HEK293 (cell line): ENCODE measurements around the gene MTHFD1L.

Experiments
- CTCF ChIA-PET: fragments of 350-600 bp; formaldehyde crosslinking; extraction: SDS; loops from one replicate; lab custom pipeline; 2021; ENCODE audit warnings: antibody characterized with exemption; lab: Yijun Ruan, JAX
- POLR2A ChIA-PET: fragments of 300-600 bp; formaldehyde crosslinking; extraction: SDS; loops from one replicate; lab custom pipeline; 2020; ENCODE audit warnings: antibody characterized with exemption, inconsistent platforms; lab: Yijun Ruan, JAX
- H3K27ac ChIP-seq: fragments of 200-500 bp; sonication (Bioruptor generic); 2 replicates; pipeline ENCODE4 v1.5.1; 2014; ENCODE audit warnings: low read depth, low read length, control low read depth, inconsistent platforms; ENCODE audit errors: extremely low read depth
- H3K36me3 ChIP-seq, 2 experiments: fragments of 200-500 bp in 1 of 2; sonication (Bioruptor generic) in 1 of 2; 1 replicate in 1 of 2; 2 replicates in 1 of 2; pipeline ENCODE4 v1.5.1; 2014 to 2017; ENCODE audit warnings: inconsistent platforms in 2 of 2, low read length in 2 of 2; ENCODE audit not compliant: control insufficient read depth in 2 of 2, insufficient read depth in 1 of 2
- H3K4me1 ChIP-seq: fragments of 200-500 bp; sonication (Bioruptor generic); 2 replicates; pipeline ENCODE4 v1.5.1; 2014; ENCODE audit warnings: mild to moderate bottlenecking, low read length, inconsistent platforms; ENCODE audit not compliant: control insufficient read depth, insufficient read depth
- H3K4me3 ChIP-seq: 2 replicates; pipeline ENCODE4 v1.5.1; 2011; ENCODE audit warnings: low read depth, mild to moderate bottlenecking, control low read depth, low read length, moderate library complexity
- H3K9me3 ChIP-seq: fragments of 200-500 bp; sonication (Bioruptor generic); 2 replicates; pipeline ENCODE4 v1.5.1; 2014; ENCODE audit warnings: low read depth, low read length, inconsistent platforms; ENCODE audit not compliant: control insufficient read depth, insufficient read depth
- KLF1 ChIP-seq: fragments of 450-650 bp; formaldehyde crosslinking; IDR thresholded peaks from 2 replicates; pipeline ENCODE4 v1.5.1; 2016; ENCODE audit warnings: missing biosample characterization, missing genetic modification characterization
- KLF10 ChIP-seq: fragments of 450-650 bp; IDR thresholded peaks from 2 replicates; pipeline ENCODE4 v1.5.1; 2018; ENCODE audit warnings: missing biosample characterization, mild to moderate bottlenecking, missing genetic modification characterization
- KLF7 ChIP-seq: fragments of 450-650 bp; formaldehyde crosslinking; IDR thresholded peaks from 2 replicates; pipeline ENCODE4 v1.5.1; 2016; ENCODE audit warnings: missing biosample characterization, missing genetic modification characterization, borderline replicate concordance
- TCF7L2 ChIP-seq: IDR thresholded peaks from 2 replicates; pipeline ENCODE4 v1.6.1; 2011; ENCODE audit warnings: low read depth, mild to moderate bottlenecking, inconsistent platforms, low read length, moderate library complexity, borderline replicate concordance
- WT1 ChIP-seq: fragments of 450-650 bp; formaldehyde crosslinking; IDR thresholded peaks from 2 replicates; pipeline ENCODE4 v1.5.1; 2016; ENCODE audit warnings: missing biosample characterization, missing genetic modification characterization
- ZBTB44 ChIP-seq: fragments of 450-650 bp; IDR thresholded peaks from 2 replicates; pipeline ENCODE4 v1.5.1; 2018; ENCODE audit warnings: missing biosample characterization, mild to moderate bottlenecking, missing genetic modification characterization
- ZNF223 ChIP-seq: fragments of 450-650 bp; formaldehyde crosslinking; IDR thresholded peaks from 2 replicates; pipeline ENCODE4 v1.5.1; 2016; ENCODE audit warnings: missing biosample characterization, missing genetic modification characterization
- ZNF362 ChIP-seq: fragments of 450-650 bp; formaldehyde crosslinking; IDR thresholded peaks from 2 replicates; pipeline ENCODE4 v1.5.1; 2016; ENCODE audit warnings: missing biosample characterization, missing genetic modification characterization
- ZNF394 ChIP-seq: fragments of 450-650 bp; formaldehyde crosslinking; IDR thresholded peaks from 2 replicates; pipeline ENCODE4 v1.5.1; 2016; ENCODE audit warnings: missing biosample characterization, missing genetic modification characterization, mild to moderate bottlenecking, moderate library complexity, borderline replicate concordance
- ZNF404 ChIP-seq: fragments of 450-650 bp; formaldehyde crosslinking; IDR thresholded peaks from 2 replicates; pipeline ENCODE4 v1.5.1; 2017; ENCODE audit warnings: missing biosample characterization, missing genetic modification characterization
- ZNF548 ChIP-seq: fragments of 450-650 bp; formaldehyde crosslinking; IDR thresholded peaks from 2 replicates; pipeline ENCODE4 v1.5.1; 2016; ENCODE audit warnings: missing biosample characterization, missing genetic modification characterization
- ZNF596 ChIP-seq: fragments of 450-650 bp; IDR thresholded peaks from 2 replicates; pipeline ENCODE4 v1.5.0; 2018; ENCODE audit warnings: missing biosample characterization, mild to moderate bottlenecking, missing genetic modification characterization, moderate library complexity
- ZNF629 ChIP-seq: fragments of 450-650 bp; formaldehyde crosslinking; IDR thresholded peaks from 2 replicates; pipeline ENCODE4 v1.5.1; 2017; ENCODE audit warnings: missing biosample characterization, missing genetic modification characterization
- ZSCAN16 ChIP-seq: fragments of 450-650 bp; formaldehyde crosslinking; IDR thresholded peaks from 2 replicates; pipeline ENCODE4 v1.5.1; 2016; ENCODE audit warnings: missing biosample characterization, missing genetic modification characterization
- ZXDB ChIP-seq: fragments of 450-650 bp; formaldehyde crosslinking; IDR thresholded peaks from 2 replicates; pipeline ENCODE4 v1.5.1; 2016; ENCODE audit warnings: missing biosample characterization, missing genetic modification characterization
- TF ChIP-seq, protein P1 (sequence below): fragments of 450-650 bp; formaldehyde crosslinking; IDR thresholded peaks from 2 replicates; pipeline ENCODE4; 2016; ENCODE audit warnings: missing biosample characterization, missing genetic modification characterization
- TF ChIP-seq, protein P2 (sequence below): fragments of 450-650 bp; formaldehyde crosslinking; IDR thresholded peaks from 2 replicates; pipeline ENCODE4 v1.5.1; 2016; ENCODE audit warnings: missing biosample characterization, missing genetic modification characterization, borderline replicate concordance
- TF ChIP-seq, protein P3 (sequence below): fragments of 450-650 bp; formaldehyde crosslinking; IDR thresholded peaks from 2 replicates; pipeline ENCODE4 v1.5.1; 2017; ENCODE audit warnings: missing biosample characterization, missing genetic modification characterization

Gene MTHFD1L

GRCh38 chr6:150890346-150890745 lies 24.8 kb downstream of the MTHFD1L start:
- H3K4me3 ChIP-seq: no peak overlapping the region
- CTCF ChIA-PET: interaction anchor here (0.8 to 13.4 kb wide), 11 partner anchors 8 to 472 kb away, joined by 3 to 283 read pairs (median 18); partner anchors contain the start of gene MTHFD1L
- H3K4me1 ChIP-seq: peaks cover 6% of the 10 kb centered on the region; the same call in 1 of the 2 replicates
- POLR2A ChIA-PET: no interaction called here
- H3K9me3 ChIP-seq: no peaks in the 10 kb centered on the region
- peaks cover 31 to 44% of the 10 kb centered on the region in 2 experiments; a peak in 2 of 3 replicates for H3K36me3 ChIP-seq
- no peak overlapping the region for H3K27ac ChIP-seq
- TF ChIP-seq, protein P1, sequence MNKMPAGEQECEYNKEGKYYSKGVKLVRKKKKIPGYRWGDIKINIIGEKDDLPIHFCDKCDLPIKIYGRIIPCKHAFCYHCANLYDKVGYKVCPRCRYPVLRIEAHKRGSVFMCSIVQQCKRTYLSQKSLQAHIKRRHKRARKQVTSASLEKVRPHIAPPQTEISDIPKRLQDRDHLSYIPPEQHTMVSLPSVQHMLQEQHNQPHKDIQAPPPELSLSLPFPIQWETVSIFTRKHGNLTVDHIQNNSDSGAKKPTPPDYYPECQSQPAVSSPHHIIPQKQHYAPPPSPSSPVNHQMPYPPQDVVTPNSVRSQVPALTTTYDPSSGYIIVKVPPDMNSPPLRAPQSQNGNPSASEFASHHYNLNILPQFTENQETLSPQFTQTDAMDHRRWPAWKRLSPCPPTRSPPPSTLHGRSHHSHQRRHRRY (tag by site-specific recombination): no peak
- TF ChIP-seq ZNF629 (tag by site-specific recombination) (no peak), ZNF596 (tag by site-specific recombination) (no peak), ZXDB (tag by site-specific recombination) (no peak), ZBTB44 (no peak), ZNF394 (tag by site-specific recombination) (no peak), ZNF404 (tag by site-specific recombination) (no peak), KLF1 (no peak)
- TF ChIP-seq, protein P2, sequence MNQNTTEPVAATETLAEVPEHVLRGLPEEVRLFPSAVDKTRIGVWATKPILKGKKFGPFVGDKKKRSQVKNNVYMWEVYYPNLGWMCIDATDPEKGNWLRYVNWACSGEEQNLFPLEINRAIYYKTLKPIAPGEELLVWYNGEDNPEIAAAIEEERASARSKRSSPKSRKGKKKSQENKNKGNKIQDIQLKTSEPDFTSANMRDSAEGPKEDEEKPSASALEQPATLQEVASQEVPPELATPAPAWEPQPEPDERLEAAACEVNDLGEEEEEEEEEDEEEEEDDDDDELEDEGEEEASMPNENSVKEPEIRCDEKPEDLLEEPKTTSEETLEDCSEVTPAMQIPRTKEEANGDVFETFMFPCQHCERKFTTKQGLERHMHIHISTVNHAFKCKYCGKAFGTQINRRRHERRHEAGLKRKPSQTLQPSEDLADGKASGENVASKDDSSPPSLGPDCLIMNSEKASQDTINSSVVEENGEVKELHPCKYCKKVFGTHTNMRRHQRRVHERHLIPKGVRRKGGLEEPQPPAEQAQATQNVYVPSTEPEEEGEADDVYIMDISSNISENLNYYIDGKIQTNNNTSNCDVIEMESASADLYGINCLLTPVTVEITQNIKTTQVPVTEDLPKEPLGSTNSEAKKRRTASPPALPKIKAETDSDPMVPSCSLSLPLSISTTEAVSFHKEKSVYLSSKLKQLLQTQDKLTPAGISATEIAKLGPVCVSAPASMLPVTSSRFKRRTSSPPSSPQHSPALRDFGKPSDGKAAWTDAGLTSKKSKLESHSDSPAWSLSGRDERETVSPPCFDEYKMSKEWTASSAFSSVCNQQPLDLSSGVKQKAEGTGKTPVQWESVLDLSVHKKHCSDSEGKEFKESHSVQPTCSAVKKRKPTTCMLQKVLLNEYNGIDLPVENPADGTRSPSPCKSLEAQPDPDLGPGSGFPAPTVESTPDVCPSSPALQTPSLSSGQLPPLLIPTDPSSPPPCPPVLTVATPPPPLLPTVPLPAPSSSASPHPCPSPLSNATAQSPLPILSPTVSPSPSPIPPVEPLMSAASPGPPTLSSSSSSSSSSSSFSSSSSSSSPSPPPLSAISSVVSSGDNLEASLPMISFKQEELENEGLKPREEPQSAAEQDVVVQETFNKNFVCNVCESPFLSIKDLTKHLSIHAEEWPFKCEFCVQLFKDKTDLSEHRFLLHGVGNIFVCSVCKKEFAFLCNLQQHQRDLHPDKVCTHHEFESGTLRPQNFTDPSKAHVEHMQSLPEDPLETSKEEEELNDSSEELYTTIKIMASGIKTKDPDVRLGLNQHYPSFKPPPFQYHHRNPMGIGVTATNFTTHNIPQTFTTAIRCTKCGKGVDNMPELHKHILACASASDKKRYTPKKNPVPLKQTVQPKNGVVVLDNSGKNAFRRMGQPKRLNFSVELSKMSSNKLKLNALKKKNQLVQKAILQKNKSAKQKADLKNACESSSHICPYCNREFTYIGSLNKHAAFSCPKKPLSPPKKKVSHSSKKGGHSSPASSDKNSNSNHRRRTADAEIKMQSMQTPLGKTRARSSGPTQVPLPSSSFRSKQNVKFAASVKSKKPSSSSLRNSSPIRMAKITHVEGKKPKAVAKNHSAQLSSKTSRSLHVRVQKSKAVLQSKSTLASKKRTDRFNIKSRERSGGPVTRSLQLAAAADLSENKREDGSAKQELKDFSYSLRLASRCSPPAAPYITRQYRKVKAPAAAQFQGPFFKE (tag by site-specific recombination): no peak

DNA sequence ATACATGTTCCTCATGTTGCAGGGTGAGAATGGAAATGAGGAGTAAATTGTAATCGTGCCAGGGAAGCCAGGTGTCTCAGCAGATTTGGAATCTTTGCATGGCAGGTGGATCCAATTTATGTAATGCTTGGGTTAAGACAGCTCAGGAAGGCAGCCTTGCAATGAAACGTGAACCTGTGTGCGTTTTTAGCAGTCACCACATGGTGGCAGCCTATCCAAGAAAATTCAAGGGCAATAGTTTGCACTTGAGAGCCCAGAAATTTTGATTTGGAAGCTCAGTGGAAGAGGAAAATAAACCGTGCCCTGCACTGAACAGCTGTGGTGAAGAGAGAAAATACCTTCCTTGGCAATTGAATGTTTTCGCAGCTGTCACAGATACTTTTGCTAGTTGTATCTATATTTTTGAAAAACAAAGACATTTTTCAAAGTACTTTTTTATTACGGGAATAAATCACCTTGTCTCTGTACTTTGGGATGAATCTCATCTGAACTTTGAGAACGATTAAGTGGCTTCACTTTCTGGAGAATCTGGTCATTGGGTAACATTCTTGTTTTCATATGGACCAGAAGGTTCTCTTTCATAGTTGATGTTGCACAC lies 26.5 kb downstream of the MTHFD1L start:
- CTCF ChIA-PET: interaction anchor here (0.6 to 13.4 kb wide), 44 partner anchors 10 to 1285 kb away, joined by 3 to 283 read pairs (median 5); partner anchors contain the start of gene MTHFD1L
- Histone ChIP-seq H3K27ac (no peak overlapping the region), H3K4me1 (peaks cover 6% of the 10 kb centered on the region; the same call in 1 of the 2 replicates), H3K36me3 (peaks cover 17 to 36% of the 10 kb centered on the region in 2 experiments; a peak in 2 of 3 replicates), H3K4me3 (no peak overlapping the region), H3K9me3 (no peaks in the 10 kb centered on the region)
- POLR2A ChIA-PET: interaction anchor here (0.7 to 1.2 kb wide), 5 partner anchors 8 to 513 kb away, joined by 3 to 7 read pairs (median 3); partner anchors contain the start of gene MTHFD1L
- no peak for TF ChIP-seq ZSCAN16 (tag by site-specific recombination)
- no peak for TF ChIP-seq KLF7 (tag by site-specific recombination)
- TF ChIP-seq KLF10 (tag by site-specific recombination): no peak
- TF ChIP-seq ZNF362 (tag by site-specific recombination): no peak
- no peak for TF ChIP-seq ZNF223 (tag by site-specific recombination)
- TF ChIP-seq ZNF548 (tag by site-specific recombination): no peak
- TF ChIP-seq, protein P3, sequence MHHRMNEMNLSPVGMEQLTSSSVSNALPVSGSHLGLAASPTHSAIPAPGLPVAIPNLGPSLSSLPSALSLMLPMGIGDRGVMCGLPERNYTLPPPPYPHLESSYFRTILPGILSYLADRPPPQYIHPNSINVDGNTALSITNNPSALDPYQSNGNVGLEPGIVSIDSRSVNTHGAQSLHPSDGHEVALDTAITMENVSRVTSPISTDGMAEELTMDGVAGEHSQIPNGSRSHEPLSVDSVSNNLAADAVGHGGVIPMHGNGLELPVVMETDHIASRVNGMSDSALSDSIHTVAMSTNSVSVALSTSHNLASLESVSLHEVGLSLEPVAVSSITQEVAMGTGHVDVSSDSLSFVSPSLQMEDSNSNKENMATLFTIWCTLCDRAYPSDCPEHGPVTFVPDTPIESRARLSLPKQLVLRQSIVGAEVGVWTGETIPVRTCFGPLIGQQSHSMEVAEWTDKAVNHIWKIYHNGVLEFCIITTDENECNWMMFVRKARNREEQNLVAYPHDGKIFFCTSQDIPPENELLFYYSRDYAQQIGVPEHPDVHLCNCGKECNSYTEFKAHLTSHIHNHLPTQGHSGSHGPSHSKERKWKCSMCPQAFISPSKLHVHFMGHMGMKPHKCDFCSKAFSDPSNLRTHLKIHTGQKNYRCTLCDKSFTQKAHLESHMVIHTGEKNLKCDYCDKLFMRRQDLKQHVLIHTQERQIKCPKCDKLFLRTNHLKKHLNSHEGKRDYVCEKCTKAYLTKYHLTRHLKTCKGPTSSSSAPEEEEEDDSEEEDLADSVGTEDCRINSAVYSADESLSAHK (tag by site-specific recombination): no peak
- no peak for TF ChIP-seq WT1 (tag by site-specific recombination)
- TF ChIP-seq TCF7L2: no peak
- no peak for TF ChIP-seq ZNF394 (tag by site-specific recombination)
- no peak for TF ChIP-seq KLF1
